Astrocyte of the cerebellum (primary cell): Measurements from ENCODE around the gene MRI1.
"Not testable (repeated sequence)": the region's sequence is repeated elsewhere in the genome, so short reads cannot be mapped to it uniquely, and the experiment has no call there.

Experiments
- DNase-seq: peaks from one replicate; pipeline ENCODE4 v3.0.0-alpha.2; 2011; ENCODE audit warnings: low read depth
- H3K4me3 ChIP-seq: 2 replicates; pipeline ENCODE4 v1.5.1; 2011; ENCODE audit warnings: mild to moderate bottlenecking, low read depth, low read length, moderate library complexity
- in situ Hi-C: cut with HindIII; loops from 2 replicates; pipeline ENCODE4 v1.10.0; 2017; ENCODE audit warnings: low sequenced_read_pairs
- TF ChIP-seq, protein P1 (sequence below): IDR thresholded peaks from 2 replicates; pipeline ENCODE4 v1.5.1; 2012; ENCODE audit warnings: low read length, low read depth, moderate library complexity, mild to moderate bottlenecking; ENCODE audit errors: missing control alignments

Gene MRI1

DNA sequence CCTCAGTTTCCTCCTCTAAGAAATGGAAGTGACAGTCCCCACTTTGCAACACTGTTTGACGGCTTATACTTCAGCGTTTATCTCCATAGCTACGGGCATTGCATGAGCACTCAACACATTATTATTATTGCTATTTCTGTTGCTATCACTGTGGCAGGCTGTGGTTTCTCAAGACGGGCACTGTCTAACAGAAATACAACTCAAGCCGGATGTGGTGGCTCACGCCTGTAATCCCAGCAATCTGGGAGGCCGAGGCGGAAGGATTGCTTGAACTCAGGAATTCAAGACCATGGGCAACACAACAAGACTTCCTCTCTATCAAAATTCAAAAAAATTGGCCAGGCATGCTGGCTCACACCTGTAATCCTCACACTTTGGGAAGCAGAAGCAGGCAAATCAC lies 26.0 kb downstream of the MRI1 start:
- no peak overlapping the region for H3K4me3 ChIP-seq
- TF ChIP-seq, protein P1, sequence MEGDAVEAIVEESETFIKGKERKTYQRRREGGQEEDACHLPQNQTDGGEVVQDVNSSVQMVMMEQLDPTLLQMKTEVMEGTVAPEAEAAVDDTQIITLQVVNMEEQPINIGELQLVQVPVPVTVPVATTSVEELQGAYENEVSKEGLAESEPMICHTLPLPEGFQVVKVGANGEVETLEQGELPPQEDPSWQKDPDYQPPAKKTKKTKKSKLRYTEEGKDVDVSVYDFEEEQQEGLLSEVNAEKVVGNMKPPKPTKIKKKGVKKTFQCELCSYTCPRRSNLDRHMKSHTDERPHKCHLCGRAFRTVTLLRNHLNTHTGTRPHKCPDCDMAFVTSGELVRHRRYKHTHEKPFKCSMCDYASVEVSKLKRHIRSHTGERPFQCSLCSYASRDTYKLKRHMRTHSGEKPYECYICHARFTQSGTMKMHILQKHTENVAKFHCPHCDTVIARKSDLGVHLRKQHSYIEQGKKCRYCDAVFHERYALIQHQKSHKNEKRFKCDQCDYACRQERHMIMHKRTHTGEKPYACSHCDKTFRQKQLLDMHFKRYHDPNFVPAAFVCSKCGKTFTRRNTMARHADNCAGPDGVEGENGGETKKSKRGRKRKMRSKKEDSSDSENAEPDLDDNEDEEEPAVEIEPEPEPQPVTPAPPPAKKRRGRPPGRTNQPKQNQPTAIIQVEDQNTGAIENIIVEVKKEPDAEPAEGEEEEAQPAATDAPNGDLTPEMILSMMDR, result no peak
- no peak for DNase-seq
- in situ Hi-C loops, result no loop called here

DNA sequence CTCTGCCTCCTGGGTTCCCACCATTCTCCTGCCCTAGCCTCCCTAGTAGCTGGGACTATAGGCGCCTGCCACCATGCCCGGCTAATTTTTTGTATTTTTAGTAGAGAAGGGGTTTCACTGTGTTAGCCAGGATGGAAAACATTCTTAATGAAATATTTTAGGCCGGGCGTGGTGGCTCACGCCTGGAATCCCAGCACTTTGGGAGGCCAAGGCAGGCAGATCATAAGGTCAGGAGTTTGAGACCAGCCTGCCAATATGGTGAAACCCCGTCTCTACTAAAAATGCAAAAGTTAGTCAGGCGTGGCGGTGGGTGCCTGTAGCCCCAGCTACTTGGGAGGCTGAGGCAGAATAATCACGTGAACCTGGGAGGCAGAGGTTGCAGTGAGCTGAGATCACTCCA lies 29.0 kb downstream of the MRI1 start:
- H3K4me3 ChIP-seq, DNase-seq, in situ Hi-C loops: not testable (repeated sequence)

DNA sequence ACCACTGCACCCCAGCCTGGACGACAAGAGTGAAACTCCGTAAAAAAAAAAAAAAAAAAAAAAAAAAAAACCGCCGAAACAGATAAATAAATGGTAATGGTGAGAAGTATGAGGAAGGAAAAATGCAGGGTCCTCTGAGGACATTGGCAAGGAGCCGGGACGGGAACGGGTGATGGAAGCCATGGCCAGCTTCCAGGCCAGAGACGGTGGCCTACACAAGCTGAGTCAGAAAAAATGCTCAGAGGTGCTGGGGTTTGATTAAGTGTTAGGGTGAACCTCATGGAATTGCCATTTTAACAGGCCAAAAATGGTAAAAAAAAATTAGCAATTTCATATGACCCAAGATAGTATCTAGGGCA lies 30.1 kb downstream of the MRI1 start:
- DNase-seq, result peak; percentile 96
- TF ChIP-seq, protein P1, result no peak
- peak overlapping the region; percentile 50 for H3K4me3 ChIP-seq
- in situ Hi-C loops, result no loop called here

DNA sequence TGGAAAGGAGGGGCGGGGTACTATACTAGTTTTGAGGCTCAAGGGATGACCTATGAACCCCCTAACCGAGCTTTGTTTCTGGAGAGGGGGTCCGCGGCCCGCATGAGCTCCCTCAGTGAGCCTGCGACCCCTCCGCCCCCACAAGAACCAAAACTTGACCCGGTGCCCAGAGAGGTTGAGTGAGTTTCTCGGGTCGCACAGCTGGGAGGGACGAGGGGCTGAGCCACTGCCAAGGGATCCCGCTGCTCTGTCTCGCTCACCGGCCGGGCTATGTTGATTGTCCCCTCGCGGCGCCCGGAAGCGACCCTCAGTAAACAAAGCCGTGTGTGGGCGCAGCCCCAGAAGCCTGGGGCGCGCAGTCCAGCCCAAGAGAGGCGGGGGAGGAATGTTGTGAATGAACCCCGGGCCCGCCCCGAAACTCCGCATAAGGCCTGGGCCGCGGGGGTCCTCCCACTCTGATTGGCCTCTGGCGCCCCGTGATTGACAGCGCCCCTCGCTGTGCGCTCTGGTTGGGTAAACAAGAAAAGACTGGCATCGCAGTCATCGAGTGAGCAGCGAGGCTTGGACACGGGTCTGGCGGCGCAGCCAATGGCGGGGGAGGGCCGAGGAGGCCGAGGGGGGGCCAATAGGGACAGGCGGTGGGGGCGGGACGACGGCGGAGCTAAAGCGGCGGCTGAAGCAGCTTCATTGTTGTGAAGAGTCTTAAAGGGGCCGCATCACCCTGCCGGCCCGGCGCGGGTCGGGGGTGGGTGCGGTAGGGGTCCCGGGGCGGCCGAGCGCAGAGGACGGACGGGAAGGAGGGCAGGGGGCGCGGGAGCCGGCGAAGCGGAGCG lies 30.7 kb downstream of the MRI1 start, which contains the start of gene ZSWIM4:
Gene ZSWIM4 (plus strand): TSS at position 687 of the 833 bp plus-strand sequence. CDS start 206 bp downstream, outside the sequence.
- peak within 1 kb of the TSS; percentile 56 for H3K4me3 ChIP-seq
- DNase-seq, result peak; percentile 99
- in situ Hi-C loops, result no loop called here
- TF ChIP-seq, protein P1, result no peak

DNA sequence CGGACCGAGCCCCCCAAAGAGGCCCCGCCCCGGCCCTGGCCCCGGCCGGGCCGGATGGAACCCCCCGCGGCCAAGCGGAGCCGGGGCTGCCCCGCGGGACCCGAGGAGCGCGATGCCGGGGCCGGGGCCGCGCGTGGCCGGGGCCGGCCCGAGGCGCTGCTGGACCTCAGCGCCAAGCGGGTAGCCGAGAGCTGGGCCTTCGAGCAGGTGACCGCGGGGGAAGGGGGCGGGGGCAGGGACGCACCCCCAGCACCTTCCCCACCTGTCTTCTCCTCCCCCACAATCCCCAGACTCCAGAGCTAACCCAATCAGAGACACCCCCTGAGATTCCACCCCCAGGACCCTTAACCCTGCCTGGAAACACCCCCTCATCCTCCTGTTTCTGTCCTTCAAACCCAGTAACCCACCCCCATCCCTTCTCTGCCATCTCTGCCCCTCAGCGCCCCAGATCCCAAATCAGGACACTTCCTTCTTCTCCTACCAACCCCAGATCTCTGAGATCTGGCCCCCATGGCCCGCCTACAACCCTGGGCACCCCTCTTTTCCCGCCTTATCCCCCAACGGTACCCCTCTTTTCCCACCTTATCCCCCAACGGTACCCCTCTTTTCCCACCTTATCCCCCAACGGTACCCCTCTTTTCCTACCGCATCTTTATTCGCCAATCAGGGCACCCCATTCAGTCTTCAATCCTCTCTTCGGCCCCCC lies 31.4 kb downstream of the MRI1 start:
- in situ Hi-C loops, result no loop called here
- TF ChIP-seq, protein P1, result no peak
- DNase-seq, result no peak
- H3K4me3 ChIP-seq, result peak overlapping the region; percentile 56

DNA sequence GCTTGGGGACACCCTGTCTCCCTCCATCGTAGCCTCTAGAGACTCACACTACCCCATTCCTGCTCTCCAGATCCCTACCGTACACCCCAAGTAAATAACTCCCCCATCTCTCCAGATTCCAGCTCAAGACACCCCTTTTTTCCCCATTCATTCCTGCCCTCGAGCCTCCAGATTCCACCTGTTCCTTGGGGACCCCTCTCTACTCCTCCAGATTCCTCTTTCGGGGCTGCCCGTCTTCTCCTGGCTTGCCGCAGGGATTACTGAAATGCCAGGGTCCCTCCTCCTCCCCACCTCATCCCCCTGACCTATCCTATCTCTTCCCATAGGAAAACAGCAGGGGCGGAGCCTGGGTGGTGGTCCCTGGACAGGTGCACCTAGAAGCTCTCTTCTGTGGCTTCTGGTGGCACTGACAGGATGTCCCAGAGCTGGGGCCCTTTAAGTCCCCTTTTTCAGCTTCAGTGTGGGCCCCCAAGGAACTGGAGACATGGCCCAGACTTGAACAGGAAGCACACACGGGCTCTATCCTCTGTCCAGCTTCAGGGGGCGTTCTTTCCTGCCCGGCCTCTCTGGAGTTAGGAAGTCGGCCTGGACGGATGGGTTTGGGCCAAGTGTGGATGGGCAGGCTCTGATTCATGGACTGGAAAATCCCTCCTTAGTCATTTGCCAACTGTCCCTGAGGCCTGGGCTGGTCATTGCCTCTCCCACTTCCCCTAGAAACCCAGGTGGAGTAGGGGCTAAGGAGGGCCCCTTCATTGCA lies 32.2 kb downstream of the MRI1 start:
- peak; percentile 91 for DNase-seq
- H3K4me3 ChIP-seq, result peak overlapping the region; percentile 56
- in situ Hi-C loops, result no loop called here
- TF ChIP-seq, protein P1, result peak; percentile 56
